ENCODE results near the gene HSD17B14.
"Not testable (repeated sequence)": the region's sequence is repeated elsewhere in the genome, so short reads cannot be mapped to it uniquely, and the experiment has no call there.

DNA sequence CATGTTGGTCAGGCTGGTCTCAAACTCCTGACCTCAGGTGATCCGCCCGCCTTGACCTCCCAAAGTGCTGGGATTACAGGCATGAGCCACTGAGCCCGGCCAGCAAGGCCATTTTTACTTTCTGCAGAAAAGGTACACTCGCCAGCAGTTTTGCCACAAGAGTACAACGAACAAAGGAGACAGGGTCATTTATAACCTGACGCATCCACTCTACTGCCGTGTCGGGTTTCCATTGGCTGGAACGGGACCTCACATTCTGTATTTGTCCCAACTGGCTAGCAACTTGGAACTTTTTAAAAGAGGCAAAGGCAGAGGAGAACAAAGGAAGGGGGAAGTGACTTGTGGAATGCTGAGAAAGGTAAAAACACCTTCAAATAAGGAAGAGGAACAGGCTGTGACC, 49.0 kb downstream of the HSD17B14 start:
- TF ChIP-seq, protein P1, sequence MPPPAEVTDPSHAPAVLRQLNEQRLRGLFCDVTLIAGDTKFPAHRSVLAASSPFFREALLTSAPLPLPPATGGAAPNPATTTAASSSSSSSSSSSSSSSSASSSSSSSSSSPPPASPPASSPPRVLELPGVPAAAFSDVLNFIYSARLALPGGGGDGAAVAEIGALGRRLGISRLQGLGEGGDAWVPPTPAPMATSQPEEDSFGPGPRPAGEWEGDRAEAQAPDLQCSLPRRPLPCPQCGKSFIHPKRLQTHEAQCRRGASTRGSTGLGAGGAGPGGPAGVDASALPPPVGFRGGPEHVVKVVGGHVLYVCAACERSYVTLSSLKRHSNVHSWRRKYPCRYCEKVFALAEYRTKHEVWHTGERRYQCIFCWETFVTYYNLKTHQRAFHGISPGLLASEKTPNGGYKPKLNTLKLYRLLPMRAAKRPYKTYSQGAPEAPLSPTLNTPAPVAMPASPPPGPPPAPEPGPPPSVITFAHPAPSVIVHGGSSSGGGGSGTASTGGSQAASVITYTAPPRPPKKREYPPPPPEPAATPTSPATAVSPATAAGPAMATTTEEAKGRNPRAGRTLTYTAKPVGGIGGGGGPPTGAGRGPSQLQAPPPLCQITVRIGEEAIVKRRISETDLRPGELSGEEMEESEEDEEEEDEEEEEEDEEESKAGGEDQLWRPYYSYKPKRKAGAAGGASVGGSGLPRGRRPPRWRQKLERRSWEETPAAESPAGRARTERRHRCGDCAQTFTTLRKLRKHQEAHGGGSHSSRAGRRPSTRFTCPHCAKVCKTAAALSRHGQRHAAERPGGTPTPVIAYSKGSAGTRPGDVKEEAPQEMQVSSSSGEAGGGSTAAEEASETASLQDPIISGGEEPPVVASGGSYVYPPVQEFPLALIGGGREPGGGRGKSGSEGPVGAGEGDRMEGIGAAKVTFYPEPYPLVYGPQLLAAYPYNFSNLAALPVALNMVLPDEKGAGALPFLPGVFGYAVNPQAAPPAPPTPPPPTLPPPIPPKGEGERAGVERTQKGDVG (CRISPR knock-in tag; IDR thresholded peaks at IDR 0.05; ENCODE audit: borderline replicate concordance): not testable (repeated sequence)
- TF ChIP-seq ZNF619 (CRISPR knock-in tag; IDR thresholded peaks at IDR 0.05); ZKSCAN8 (CRISPR knock-in tag; IDR thresholded peaks at IDR 0.05; ENCODE audit: borderline replicate concordance); SMYD3 (CRISPR knock-in tag; IDR thresholded peaks at IDR 0.05): not testable (repeated sequence)
- TF ChIP-seq, protein P2, sequence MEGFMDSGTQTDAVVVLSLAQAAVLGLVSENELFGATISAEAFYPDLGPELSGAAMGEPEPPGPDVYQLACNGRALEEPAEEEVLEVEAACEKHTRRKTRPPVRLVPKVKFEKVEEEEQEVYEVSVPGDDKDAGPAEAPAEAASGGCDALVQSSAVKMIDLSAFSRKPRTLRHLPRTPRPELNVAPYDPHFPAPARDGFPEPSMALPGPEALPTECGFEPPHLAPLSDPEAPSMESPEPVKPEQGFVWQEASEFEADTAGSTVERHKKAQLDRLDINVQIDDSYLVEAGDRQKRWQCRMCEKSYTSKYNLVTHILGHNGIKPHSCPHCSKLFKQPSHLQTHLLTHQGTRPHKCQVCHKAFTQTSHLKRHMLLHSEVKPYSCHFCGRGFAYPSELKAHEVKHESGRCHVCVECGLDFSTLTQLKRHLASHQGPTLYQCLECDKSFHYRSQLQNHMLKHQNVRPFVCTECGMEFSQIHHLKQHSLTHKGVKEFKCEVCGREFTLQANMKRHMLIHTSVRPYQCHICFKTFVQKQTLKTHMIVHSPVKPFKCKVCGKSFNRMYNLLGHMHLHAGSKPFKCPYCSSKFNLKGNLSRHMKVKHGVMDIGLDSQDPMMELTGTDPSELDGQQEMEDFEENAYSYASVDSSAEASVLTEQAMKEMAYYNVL (CRISPR knock-in tag; IDR thresholded peaks at IDR 0.05; ENCODE audit: borderline replicate concordance): not testable (repeated sequence)

Measured in HepG2 (cell line).